HL-60 (cell line): ENCODE data around the gene LGR4.

Experiments
- POLR2AphosphoS5 ChIP-seq: IDR thresholded peaks from 2 replicates; pipeline ENCODE4 v1.6.1; 2012; ENCODE audit warnings: low read depth
- TF ChIP-seq, protein P1 (sequence below): IDR thresholded peaks from one replicate; pipeline ENCODE4 v1.5.1; 2011; ENCODE audit warnings: low read length, control low read depth, inconsistent platforms; ENCODE audit not compliant: insufficient read depth
- TF ChIP-seq, protein P2 (sequence below): IDR thresholded peaks from 2 replicates; pipeline ENCODE4 v1.6.1; 2012; ENCODE audit warnings: low read depth; ENCODE audit not compliant: insufficient replicate concordance

DNA sequence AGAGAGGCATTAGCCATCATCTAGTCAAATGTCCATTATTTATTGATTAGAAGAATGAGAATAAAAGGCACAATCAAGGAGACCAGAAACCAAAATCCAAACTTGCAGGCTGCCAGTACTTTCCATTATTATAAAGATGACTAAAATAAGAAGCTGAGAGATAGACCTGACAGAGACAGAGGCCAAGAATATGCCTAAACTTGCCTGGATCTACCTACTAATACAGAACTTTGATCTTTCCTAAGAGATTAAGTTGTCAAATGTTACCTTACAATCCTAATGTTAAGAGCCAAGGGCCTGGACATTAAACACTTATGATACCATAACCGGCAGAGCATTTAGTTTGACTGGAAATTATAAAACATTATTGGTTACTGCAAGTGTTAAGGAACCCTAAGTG lies 6.2 kb downstream of the LGR4 start:
- TF ChIP-seq, protein P1, sequence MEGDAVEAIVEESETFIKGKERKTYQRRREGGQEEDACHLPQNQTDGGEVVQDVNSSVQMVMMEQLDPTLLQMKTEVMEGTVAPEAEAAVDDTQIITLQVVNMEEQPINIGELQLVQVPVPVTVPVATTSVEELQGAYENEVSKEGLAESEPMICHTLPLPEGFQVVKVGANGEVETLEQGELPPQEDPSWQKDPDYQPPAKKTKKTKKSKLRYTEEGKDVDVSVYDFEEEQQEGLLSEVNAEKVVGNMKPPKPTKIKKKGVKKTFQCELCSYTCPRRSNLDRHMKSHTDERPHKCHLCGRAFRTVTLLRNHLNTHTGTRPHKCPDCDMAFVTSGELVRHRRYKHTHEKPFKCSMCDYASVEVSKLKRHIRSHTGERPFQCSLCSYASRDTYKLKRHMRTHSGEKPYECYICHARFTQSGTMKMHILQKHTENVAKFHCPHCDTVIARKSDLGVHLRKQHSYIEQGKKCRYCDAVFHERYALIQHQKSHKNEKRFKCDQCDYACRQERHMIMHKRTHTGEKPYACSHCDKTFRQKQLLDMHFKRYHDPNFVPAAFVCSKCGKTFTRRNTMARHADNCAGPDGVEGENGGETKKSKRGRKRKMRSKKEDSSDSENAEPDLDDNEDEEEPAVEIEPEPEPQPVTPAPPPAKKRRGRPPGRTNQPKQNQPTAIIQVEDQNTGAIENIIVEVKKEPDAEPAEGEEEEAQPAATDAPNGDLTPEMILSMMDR, result no peak
- TF ChIP-seq, protein P2, sequence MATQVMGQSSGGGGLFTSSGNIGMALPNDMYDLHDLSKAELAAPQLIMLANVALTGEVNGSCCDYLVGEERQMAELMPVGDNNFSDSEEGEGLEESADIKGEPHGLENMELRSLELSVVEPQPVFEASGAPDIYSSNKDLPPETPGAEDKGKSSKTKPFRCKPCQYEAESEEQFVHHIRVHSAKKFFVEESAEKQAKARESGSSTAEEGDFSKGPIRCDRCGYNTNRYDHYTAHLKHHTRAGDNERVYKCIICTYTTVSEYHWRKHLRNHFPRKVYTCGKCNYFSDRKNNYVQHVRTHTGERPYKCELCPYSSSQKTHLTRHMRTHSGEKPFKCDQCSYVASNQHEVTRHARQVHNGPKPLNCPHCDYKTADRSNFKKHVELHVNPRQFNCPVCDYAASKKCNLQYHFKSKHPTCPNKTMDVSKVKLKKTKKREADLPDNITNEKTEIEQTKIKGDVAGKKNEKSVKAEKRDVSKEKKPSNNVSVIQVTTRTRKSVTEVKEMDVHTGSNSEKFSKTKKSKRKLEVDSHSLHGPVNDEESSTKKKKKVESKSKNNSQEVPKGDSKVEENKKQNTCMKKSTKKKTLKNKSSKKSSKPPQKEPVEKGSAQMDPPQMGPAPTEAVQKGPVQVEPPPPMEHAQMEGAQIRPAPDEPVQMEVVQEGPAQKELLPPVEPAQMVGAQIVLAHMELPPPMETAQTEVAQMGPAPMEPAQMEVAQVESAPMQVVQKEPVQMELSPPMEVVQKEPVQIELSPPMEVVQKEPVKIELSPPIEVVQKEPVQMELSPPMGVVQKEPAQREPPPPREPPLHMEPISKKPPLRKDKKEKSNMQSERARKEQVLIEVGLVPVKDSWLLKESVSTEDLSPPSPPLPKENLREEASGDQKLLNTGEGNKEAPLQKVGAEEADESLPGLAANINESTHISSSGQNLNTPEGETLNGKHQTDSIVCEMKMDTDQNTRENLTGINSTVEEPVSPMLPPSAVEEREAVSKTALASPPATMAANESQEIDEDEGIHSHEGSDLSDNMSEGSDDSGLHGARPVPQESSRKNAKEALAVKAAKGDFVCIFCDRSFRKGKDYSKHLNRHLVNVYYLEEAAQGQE, result no peak
- no peak for TF ChIP-seq POLR2AphosphoS5
